ENCODE measurements around the gene SLC49A3. TPM values are rescaled to one million over a fixed set of nuclear protein-coding genes. Genes with fewer than 3 reads are reported as not detected.
A peak's percentile ranks its signal among the peaks of the same experiment; 100 is the strongest.

Gene SLC49A3
- total RNA-seq, 2 donors from 2014 or later, result 8.0 to 8.2 TPM

- Histone ChIP-seq H3K4me3 (no peak overlapping the region), H3K9me3 (no peaks in the 10 kb centered on the region), H3K27ac (no peak overlapping the region), H3K27me3 (no peaks in the 10 kb centered on the region), H3K4me1 (no peaks in the 10 kb centered on the region), H3K36me3 (replicated peaks in 1 of 2; ENCODE audit: insufficient read depth in 1 of 2, low read depth in 2 of 2) (no peaks in the 10 kb centered on the region)
- WGBS, 2 donors, result 69 to 78% methylated on average over 15 to 16 of the region's 16 CpGs
- TF ChIP-seq POLR2A (IDR thresholded peaks at IDR 0.05) (no peak), CTCF (IDR thresholded peaks at IDR 0.05) (no peak)
- DNase-seq (no peak), ATAC-seq (no peak)
- intact Hi-C loops (cut with DNase I), result no loop called here
Measured at GRCh38 chr4:726235-726787, 37.4 kb upstream of the SLC49A3 start.

GRCh38 chr4:725391-726234 is 36.7 kb upstream of the SLC49A3 start:
- Histone ChIP-seq H3K36me3 (replicated peaks in 1 of 2; ENCODE audit: insufficient read depth in 1 of 2, low read depth in 2 of 2) (no peaks in the 10 kb centered on the region), H3K9me3 (no peaks in the 10 kb centered on the region), H3K4me1 (no peaks in the 10 kb centered on the region), H3K27me3 (no peaks in the 10 kb centered on the region), H3K27ac (no peak overlapping the region), H3K4me3 (no peak overlapping the region)
- intact Hi-C loops (cut with DNase I), result no loop called here
- ATAC-seq, result no peak
- 92 to 93% methylated on average over 17 to 39 of the region's 41 CpGs for WGBS, 2 donors
- DNase-seq, result no peak
- TF ChIP-seq POLR2A (IDR thresholded peaks at IDR 0.05) (no peak), CTCF (IDR thresholded peaks at IDR 0.05) (no peak)

GRCh38 chr4:723751-724530 is 35.0 kb upstream of the SLC49A3 start:
- TF ChIP-seq POLR2A (IDR thresholded peaks at IDR 0.05), result no peak
- TF ChIP-seq CTCF (IDR thresholded peaks at IDR 0.05), result no peak
- H3K4me3 ChIP-seq, result no peak overlapping the region
- peak; percentile 10 for ATAC-seq
- H3K27ac ChIP-seq, result no peak overlapping the region
- intact Hi-C loops (cut with DNase I), result no loop called here
- DNase-seq, result no peak
- WGBS, 2 donors, result 96 to 98% methylated on average over 18 to 28 of the region's 28 CpGs
- no peaks in the 10 kb centered on the region for H3K36me3 ChIP-seq (replicated peaks in 1 of 2; ENCODE audit: insufficient read depth in 1 of 2, low read depth in 2 of 2)
- no peaks in the 10 kb centered on the region for H3K27me3 ChIP-seq
- H3K9me3 ChIP-seq, result no peaks in the 10 kb centered on the region
- no peaks in the 10 kb centered on the region for H3K4me1 ChIP-seq

GRCh38 chr4:722851-723360 is 34.0 kb upstream of the SLC49A3 start:
- WGBS, 2 donors, result 95 to 96% methylated on average over 59 to 61 of the region's 61 CpGs

More at GRCh38 chr4:722851-723360, 34.0 kb upstream of the SLC49A3 start:
- ATAC-seq (no peak), DNase-seq (no peak)
- intact Hi-C loops (cut with DNase I), result no loop called here
- Histone ChIP-seq H3K4me1 (no peaks in the 10 kb centered on the region), H3K4me3 (no peak overlapping the region), H3K27ac (no peak overlapping the region), H3K9me3 (no peaks in the 10 kb centered on the region), H3K36me3 (replicated peaks in 1 of 2; ENCODE audit: insufficient read depth in 1 of 2, low read depth in 2 of 2) (no peaks in the 10 kb centered on the region), H3K27me3 (no peaks in the 10 kb centered on the region)
- no peak for TF ChIP-seq CTCF (IDR thresholded peaks at IDR 0.05)
- no peak for TF ChIP-seq POLR2A (IDR thresholded peaks at IDR 0.05)
